ENCODE measurements around the gene MZF1.
"Not testable (repeated sequence)": the region's sequence is repeated elsewhere in the genome, so short reads cannot be mapped to it uniquely, and the experiment has no call there.

Gene MZF1

DNA sequence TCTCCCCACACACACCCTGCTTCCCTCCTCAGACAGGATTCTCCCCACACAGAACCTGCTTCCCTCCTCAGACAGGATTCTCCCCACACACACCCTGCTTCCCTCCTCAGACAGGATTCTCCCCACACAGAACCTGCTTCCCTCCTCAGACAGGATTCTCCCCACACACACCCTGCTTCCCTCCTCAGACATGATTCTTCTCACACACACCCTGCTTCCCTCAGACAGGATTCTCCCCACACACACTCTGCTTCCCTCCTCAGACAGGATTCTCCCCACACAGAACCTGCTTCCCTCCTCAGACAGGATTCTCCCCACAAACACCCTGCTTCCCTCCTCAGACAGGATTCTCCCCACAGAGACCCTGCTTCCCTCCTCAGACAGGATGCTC lies 34.0 kb downstream of the MZF1 start:
- DNase-seq (ENCODE audit: low read depth): not testable (repeated sequence)

DNA sequence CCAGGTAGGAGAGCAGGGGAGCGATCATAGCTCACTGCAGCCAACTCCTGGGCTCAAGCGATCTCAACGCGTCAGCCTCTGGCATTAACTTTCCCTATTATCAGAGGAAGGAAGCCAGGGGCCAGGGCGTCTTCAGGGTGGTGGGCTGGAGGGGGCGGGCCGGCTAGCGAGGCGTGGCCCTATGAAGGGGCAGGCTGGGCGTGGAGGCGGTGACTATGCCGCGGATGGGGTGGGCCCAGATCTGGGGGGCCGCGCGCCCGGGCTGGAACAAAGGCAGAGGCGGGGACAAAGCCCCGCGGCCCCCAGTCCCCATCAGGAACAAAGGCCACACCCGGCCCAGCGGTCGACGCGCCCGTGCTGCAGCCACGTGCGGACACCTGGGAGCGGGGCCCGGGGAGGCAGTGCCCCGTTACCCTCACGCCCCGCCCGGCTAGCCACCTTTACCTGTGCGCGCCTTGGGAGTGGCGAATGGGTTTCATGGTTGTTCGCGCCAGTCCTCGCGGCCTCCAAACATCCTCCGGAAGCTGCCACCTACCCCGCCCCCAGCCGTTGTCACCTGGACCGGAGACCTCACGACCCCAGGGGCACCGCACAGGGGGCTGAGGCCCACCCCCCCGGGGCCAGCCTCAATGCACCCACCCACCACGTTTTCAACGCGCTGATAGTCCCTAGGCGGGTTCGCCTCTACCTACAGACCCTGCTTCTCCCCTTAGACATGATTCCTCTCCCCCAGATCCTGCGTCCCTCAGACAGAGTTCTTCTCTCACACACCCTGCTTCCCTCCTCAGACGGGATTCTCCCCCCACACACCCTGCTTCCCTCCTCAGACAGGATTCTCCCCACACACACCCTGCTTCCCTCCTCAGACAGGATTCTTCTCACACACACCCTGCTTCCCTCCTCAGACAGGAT lies 34.6 kb downstream of the MZF1 start:
- DNase-seq (ENCODE audit: low read depth): no peak

DNA sequence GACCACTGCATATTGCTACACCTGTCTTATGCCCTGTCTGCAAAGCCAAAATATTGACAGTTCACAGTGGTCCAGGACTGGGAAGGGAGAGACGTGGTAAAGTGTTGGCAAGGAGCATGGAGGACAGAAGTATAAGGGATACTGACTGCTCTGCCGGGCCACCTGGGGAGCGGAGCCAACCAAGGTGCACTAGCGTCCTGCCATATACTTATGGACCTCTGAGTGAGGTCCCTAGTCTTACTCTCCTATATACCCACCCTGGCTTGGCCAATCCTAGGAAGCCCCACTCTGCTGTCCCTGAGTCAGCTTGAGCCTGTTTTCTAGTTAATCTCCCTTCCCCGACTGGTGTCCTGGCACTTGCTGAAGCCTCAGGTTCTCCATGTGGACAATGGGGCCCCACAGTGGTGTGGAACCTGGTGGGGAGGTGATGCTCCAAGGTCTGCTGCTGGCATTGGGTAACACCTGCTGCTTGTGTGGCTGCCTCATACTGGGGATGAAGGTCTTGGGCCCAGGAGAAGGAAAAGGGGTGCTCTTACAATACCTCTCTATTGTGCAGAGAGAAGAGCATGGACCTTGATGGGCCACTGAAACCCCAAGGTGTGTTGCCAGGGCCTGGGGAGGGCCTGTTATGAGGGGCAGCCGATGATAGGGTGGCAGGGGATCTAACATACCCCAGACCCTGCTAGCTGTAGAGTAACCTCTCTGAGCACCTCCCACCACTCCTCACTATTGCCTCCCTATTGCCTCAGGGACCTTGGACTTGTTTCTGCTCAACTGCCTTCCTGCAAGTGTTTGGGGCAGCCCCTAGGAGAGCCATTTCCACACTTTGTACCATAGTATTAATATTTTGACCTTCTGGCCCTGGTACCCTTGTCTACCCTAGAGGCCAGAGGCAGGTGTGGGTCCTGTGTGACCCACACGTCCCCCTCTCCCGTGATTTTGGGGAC lies 36.0 kb downstream of the MZF1 start:
- DNase-seq (ENCODE audit: low read depth): no peak

DNA sequence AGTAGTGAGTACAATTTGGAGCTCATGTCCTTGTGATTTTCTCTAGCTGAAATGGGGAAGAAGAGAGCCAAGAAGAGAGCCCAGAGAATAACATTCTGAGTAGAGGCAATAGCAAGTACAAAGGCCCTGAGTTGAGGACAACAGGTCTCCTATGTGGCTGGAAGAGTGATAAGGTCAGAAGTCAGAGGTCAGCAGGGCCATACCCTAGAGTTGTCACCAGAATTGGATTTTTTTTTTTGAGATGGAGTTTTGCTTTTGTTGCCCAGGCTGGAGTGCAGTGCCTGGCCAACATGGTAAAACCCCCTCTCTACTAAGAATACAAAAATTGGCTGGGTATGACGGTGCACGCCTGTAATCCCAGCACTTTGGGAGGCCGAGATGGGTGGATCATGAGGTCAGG lies 37.3 kb downstream of the MZF1 start:
- no peak for DNase-seq (ENCODE audit: low read depth)

DNA sequence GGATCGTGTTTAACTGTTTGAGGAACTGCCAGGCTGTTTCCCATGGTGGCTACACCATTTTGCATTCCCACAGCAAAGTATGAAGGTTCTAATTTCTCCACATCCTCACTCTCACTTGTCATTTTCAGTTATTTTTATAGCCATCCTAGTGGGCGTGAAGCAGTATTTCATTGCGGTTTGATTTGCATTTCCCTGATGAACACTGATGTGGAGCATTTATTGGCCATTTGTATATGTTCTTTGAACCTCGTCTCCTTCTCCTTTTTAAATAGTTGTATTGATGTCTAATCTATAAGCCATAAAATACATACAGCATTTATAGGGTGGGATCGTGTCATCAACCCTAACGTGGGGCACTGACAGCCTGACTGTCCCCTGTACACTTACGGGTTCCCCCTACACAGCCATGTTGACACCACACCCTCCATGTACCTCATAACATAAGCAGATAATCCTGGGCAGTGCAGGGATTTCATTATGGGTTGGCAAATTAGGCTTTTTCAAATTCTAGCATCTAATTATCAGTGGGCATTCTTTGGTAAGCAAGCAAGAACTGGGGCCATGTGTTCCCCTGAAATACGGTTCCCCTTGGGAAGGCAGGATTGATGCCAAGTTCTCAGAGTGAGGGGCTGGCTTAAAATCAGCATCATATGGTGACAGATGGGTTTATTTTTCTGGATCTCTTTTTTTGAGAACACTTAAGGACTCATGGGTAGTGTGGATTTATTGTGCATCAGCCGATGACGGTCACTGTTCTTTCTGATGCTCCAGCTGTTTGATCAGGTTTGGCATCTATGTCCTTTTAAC lies 41.9 kb downstream of the MZF1 start:
- DNase-seq (ENCODE audit: low read depth): no peak

DNA sequence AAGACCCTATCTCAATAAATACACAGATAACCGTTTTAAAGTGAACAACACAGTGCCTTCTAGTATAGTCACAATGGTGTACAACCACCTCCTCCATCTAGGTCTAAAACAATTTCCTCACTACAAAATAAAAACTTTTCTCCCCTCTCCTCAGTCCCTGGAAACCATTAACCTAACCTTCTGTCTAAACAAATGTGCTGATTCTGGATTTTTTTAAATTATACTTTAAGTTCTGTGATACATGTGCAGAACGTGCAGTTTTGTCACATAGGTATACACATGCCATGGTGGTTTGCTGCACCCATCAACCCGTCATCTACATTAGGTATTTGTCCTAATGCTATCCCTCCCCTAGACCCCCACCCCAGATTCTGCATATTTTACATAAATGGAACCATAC lies 43.7 kb downstream of the MZF1 start:
- DNase-seq (ENCODE audit: low read depth): no peak

DNA sequence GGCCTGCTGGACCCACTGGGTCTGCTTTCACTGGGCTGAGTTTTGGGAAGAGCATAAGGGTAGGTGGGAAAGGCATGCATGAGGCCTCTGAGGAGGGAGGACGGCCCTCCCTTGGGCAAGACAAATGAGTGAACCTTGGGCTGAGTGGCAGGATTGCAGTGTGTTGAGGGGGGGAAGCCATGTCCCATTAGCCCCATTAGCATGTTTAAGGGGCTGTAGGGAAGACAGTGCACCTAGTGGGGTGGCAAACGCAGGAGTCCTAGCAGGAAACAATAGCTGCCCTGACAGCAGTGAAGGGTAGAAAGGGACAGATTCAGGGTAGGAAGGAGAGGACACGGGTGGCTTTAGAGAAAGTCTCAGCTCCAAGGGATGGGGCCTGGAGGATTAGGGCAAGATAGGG lies 50.4 kb downstream of the MZF1 start:
- no peak for DNase-seq (ENCODE audit: low read depth)

DNA sequence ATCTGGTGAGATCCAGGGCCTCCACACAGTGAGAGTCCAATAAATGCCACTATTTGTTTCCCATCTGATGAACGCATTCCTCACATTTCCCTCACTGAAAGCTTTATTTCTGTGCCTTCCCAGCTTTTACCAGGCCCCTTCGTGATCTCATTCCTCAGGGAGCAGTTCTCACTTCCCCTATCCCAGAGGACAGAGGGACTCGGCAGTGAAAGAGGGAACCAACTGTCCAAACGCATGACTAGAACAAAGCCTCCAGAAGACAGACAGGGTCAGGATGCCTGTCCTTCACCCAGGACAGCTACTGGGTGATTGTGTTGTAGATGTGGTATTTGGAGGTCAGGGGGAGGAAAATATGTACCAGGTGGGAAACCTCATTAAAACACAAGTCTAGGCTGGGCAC lies 51.5 kb downstream of the MZF1 start:
- DNase-seq (ENCODE audit: low read depth): no peak

DNA sequence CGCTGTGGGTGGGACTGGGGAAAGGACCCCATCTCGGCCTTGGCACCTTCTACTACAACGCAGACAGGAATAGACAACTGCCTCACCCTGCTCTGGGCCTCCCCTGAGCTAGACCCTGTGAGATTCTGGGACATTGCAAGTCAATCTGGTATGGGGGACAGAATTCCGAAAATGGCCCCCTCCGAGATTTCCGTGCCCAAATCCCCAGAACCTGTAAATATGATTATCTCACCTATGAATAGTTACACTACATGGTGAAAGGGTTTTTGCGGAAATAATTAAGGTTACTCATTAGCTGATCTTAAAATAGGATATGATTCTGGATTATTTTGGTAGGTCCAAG lies 52.9 kb downstream of the MZF1 start:
- no peak for DNase-seq (ENCODE audit: low read depth)

DNA sequence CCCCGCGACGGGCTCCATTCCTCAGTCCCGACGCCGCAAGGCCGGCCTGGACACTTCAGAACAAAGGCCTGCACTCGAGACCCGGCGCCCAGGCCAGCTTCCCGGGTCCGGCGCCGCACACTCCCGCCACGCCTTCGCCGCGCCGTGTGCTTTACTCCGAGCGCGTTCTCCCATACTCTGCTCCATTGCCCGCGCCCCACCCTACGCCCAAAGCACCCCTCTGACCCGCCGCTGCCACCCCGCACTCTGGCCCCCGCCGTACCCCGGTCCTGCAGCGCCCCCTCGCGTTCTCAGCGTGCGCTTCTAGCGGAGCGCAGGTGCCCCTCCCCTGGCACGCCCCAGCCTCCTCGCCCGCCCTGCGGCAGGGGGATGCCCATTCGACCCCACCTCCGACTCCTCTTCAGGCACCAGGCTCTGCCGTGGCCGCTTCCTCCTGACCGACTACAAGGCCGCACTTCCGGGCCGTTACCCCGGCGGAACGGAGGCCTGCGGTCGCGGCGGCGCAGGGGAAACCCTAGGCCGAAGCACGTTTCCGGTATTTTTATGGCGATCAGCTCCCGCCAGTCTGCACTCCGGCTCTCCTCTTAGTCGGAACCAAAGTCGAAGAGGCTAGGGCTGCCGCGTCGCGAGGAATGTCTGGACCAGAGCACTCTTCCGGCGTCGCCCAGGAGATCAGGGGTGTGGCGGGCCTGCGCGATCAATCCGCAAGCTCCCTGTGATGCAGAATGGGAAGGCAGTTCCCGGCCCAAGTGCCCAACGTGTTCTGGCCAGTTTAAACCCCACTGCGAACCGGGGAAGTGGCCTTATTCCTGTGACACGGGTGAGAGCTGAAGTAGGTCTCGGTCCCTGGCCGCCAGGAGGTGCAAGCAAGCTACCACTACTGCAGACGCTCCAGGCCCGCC lies 53.5 kb downstream of the MZF1 start, which contains the start of gene ZBTB45:
Gene ZBTB45, minus strand, starts transcription at position 456 of the 902 bp plus-strand sequence. CDS start 2,137 bp downstream, outside the sequence.
- peak; percentile 86 for DNase-seq (ENCODE audit: low read depth)

DNA sequence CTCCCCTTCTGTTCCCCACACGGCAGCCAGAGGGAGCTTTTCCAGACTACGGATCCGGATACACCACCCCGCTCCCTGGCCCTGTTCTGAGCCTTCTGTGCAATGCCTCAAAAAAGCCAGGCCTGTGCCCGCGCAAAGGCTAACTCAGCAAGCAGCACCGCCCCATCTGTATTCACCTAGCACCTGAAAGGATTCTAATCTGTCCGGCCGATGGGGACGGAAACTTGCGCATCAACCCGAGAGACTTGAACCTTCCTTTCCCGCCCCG lies 54.1 kb downstream of the MZF1 start:
- DNase-seq (ENCODE audit: low read depth): no peak

DNA sequence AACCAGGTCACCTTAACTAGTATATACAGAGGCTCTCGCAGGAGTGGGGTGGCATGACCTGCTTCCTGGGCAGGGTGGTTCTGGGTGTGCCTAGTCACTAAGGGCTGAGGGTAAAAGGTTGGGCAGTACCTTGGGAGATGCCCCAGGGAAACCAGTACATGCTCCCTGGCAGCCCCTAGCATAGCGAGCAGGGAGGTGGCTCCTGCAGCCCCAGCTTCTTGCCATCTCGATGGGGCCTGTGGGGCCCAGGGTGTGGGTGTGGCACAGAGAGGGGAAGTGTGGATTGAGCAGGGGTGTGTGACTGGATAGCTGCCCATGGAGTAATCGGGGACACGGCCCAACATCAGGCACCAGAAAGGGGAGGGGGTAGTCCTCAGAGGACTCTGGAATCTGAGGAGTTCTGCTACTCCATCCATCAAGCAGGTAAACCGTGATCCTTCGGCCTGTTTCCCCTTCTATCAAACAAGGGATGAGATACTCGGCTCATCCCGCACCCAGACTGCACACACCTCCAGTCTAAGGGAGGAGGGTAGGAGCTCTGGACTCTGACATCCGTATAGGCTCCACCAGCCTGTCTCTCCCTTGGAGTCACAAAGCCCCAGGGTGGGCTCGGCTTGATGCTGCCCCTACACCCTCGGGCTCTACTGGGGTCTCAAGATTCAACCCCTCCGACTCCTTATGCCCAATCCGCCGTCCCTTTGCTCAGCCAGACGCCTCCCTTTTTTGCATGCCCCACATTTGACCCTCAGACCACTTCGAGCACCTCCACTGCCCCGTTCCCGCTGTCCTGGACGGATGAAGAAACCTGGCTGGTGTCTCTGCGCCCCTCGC lies 54.7 kb downstream of the MZF1 start:
- no peak for DNase-seq (ENCODE audit: low read depth)

DNA sequence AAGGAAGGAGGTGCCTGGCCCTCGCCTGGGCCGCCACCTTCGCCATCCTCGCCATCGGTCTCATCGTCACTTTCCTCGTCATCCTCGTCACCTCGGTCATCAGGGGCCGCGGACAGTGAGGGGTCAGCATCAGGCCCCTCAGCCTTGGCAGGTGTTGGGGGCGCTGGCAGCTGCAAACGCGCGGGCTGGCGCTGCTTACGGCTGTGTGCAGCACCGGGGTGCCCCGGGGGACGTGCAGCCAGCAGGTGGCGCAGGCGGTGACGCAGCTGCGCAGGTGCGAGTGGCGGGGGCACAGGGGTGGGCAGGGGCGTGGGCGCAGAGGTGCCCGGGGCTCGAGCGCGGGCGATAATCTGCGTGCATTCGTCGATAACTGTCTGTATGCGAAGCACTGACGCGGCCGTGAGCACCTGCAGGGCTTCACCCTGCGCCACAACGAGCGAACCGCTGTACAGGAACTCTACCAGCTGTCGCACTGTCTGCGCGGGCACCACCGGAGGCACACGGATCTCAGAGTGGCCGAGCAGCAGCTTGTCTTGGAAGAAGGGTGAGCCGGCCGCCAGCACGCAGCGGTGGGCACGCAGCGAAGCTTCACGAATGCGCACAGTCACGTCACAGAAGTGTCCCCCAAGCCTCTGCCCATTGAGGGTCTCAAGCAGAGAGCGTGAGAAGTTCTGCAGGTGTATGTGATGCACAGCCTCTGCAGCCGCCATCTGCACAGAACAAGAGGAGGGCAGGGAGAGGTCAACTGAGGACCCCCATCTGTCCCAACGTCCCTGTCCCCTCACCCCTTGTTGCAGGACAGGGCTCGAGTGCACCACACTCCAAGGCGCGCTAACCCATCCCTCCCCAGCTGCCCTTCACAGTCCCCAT lies 55.9 kb downstream of the MZF1 start:
- no peak for DNase-seq (ENCODE audit: low read depth)

DNA sequence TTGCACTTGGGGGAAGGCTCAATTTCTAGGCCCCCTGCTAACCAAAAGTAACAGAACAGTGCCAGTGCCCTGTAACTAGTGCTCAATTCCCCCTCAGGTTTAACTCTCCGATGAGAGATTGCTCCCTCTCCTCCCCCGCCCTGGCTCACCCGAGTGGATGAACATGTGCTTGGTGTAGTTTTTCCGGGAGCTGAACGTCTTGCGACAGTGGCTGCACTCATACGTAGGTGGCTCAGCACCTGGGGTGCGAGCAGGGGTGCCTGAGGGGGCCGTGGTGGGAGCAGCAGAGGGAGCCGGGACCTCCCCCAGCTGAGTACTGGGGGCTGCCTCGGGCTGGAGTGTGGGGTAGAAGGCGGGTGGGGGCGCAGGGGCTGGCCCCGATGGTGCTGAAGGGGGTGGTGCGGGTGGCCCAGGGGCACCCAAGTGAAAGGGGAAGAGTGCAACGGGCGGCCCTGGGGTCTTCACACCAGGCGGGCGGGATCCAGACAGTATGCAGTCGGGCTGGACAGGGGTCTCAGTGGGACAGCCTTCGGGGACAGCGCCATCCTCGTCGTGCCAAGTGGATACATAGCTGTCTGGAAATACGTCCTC lies 56.8 kb downstream of the MZF1 start:
- no peak for DNase-seq (ENCODE audit: low read depth)

DNA sequence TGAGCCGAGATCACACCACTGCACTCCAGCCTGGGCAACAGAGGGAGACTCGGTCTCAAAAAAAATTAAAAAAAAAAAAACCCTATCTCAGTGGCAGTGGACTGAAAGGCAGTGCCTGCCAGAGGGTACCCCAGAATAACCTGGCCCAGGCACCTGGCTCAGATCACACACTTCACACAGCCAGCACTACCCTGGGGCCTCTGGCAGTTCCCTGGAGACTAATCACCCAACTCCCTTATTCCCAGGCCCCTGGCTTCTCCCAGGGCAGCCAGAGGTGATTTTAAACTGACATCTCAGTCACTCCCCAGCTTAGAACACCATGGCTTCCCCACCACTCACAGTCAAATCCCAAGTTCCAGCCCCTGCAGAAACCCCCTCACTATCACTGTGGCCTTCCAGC lies 57.9 kb downstream of the MZF1 start:
- no peak for DNase-seq (ENCODE audit: low read depth)

DNA sequence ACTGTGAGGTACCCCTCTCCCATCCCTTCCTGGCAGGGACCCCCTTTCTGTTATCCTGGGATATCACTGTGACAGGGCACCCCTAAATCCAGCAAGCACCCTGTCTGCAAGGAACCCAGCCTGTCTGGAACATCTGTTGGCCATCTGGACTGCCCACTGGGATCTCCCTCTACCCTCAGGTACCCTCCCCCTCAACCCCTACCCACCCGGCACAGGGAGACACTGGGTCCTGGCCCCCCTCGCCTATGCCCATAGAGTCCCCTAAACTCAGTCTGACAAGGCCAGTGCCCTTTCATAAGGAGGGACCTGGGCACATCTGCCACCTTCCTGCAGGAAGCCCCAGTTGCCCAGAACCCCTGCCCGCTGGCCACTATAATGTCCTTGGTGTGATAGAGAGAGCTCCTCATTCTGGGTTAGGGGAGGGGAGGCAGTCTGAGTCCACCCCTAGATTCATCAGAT lies 58.5 kb downstream of the MZF1 start:
- DNase-seq (ENCODE audit: low read depth): no peak

DNA sequence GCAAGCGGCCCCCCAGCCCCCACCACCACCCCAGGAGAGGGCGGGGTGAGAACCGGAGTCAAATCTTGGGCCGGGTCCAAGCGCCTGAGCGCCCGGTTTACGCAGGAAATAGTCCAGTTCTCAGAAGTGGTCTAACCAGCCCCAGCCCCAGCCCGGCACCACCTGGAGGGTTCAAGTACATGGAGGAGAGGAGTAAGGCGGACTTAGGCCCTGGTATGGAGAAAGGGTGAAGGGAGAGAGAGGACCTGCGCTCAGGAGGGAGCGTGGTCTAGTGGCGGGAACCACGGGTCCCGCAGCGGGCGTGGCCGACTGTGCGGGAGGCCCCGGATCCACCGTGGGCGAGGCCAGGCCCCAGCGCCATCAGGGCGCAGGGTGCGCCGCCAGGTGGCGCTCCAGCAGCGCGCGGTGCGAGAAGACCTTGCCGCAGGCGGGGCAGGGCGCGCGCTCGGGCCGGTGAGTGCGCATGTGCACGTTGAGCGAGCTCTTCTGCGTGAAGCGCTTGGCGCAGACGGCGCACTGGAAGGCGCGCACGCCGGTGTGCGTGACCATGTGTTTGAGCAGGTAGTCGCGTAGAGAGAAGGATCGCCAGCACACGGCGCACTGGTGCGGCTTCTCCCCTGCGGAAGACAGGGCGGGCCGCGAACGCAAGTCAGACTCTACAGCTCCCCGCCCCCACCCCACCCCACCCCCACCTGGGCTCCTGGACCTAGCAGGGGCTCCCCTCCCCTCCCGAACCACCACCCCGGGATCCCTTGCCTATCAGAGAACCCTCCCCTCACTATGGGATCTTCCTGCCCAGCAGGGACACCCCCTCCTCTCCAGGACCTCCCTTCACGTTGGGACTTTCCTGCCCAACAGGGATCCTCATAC lies 59.2 kb downstream of the MZF1 start:
- peak; percentile 95 for DNase-seq (ENCODE audit: low read depth)

DNA sequence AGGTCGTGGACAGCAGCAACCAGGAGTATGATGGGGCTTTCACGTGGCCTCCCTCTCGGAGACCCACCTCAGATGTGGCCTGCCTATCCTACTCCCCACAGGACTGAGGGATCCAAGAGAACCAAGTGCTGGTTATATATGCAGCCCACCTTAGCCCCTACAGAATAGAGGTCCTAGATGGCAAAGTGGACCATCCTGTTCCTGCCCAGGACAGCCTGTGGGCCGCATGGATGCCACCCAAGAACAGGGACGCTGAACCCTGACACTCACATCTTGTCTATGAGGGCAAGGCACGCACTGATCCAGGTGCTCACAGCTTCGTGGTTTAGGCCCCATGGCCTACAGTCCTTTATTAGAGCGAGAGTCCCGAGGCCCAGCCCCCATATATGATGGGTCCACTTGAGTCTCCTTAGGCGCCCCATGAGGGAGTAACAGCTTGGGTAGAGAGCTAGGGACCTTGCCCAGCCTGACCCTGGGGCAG lies 59.9 kb downstream of the MZF1 start:
- DNase-seq (ENCODE audit: low read depth): no peak

Data from stimulated activated CD8-positive, alpha-beta memory T cell treated with anti-CD3 and anti-CD28 coated beads, Interleukin-15, amount 100 ng/mL, for 24 hours (primary cell).